Measurements from ENCODE around the gene DOCK4.

Gene DOCK4

GRCh38 chr7:112105584-112106530 is 100.3 kb downstream of the DOCK4 start:
- DNase-seq = no peak

GRCh38 chr7:112104120-112104519 is 102.1 kb downstream of the DOCK4 start:
- no peak for DNase-seq

GRCh38 chr7:112103246-112103645 is 103.0 kb downstream of the DOCK4 start:
- no peak for DNase-seq

GRCh38 chr7:112101201-112101846 is 104.9 kb downstream of the DOCK4 start:
- no peak for DNase-seq

- DNase-seq = no peak
Observed at GRCh38 chr7:112097524-112097923, 108.7 kb downstream of the DOCK4 start.

- no peak for DNase-seq
Observed at GRCh38 chr7:112093409-112093808, 112.8 kb downstream of the DOCK4 start.

- no peak for DNase-seq
Observed at GRCh38 chr7:112092709-112093395, 113.3 kb downstream of the DOCK4 start.

- no peak for DNase-seq
Observed at GRCh38 chr7:112092306-112092705, 113.9 kb downstream of the DOCK4 start.

- DNase-seq = no peak
Observed at GRCh38 chr7:112091768-112092167, 114.4 kb downstream of the DOCK4 start.

GRCh38 chr7:112089551-112089950 is 116.6 kb downstream of the DOCK4 start:
- DNase-seq = no peak

GRCh38 chr7:112088484-112089016 is 117.6 kb downstream of the DOCK4 start:
- no peak for DNase-seq

- no peak for DNase-seq
Observed at GRCh38 chr7:112086496-112087254, 119.5 kb downstream of the DOCK4 start.

- no peak for DNase-seq
Observed at GRCh38 chr7:112084520-112084971, 121.7 kb downstream of the DOCK4 start.

- DNase-seq = no peak
Observed at GRCh38 chr7:112083776-112084355, 122.3 kb downstream of the DOCK4 start.

GRCh38 chr7:112082306-112082705 is 123.9 kb downstream of the DOCK4 start:
- DNase-seq = no peak

- no peak for DNase-seq
Observed at GRCh38 chr7:112081778-112082177, 124.4 kb downstream of the DOCK4 start.

- DNase-seq = no peak
Observed at GRCh38 chr7:112080978-112081377, 125.2 kb downstream of the DOCK4 start.

- no peak for DNase-seq
Observed at GRCh38 chr7:112080441-112080840, 125.8 kb downstream of the DOCK4 start.

GRCh38 chr7:112079673-112080072 is 126.5 kb downstream of the DOCK4 start:
- DNase-seq = no peak

GRCh38 chr7:112079122-112079521 is 127.1 kb downstream of the DOCK4 start:
- no peak for DNase-seq

- DNase-seq = no peak
Observed at GRCh38 chr7:112076324-112076723, 129.9 kb downstream of the DOCK4 start.

- no peak for DNase-seq
Observed at GRCh38 chr7:112074464-112074863, 131.7 kb downstream of the DOCK4 start.
